GM19035 (cell line): ENCODE data around the gene NRXN2.

Source experiments
- ATAC-seq: cut with Tn5 transposase; IDR thresholded peaks from one replicate; pipeline ENCODE4 v1.9.1; 2021; ENCODE audit not compliant: unreplicated experiment

The NRXN2 gene

DNA sequence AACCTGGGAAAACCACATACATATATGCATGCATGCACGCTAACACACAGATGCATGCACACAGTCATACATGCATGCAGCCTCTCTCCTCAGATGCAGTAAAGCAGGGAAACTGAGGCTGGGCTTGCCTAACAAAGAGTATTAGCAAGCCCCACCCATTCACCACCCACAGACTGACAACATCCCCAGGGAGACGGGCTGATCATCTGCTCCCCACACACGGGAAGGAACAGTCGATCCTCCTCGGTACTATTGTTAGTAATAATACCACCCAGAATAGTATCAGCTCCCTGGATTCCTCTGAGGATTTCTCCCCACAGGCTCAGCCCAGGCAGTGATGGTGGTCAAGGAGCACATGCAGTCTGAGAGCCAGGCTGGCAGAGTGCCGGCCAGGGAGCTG lies 90.8 kb downstream of the NRXN2 start:
- no peak for ATAC-seq

DNA sequence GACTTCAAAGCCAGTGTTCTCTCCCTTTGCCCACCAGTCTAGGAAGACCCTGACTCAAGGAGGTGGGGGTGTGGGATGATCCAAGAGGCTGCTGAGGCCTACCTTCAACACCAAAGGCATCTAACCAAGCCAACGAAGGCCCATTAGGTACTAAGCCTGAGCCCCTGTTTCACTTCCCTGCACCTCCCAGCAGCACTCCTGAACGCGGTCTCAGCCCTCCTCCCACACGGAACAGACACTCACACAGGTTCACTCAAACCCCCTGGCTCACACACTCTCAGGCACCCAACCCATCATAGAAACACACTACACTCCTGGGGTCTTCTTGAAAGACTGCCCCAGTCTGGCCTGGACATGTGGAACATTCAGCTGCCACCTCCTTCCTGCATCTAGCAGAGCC lies 91.3 kb downstream of the NRXN2 start:
- no peak for ATAC-seq

DNA sequence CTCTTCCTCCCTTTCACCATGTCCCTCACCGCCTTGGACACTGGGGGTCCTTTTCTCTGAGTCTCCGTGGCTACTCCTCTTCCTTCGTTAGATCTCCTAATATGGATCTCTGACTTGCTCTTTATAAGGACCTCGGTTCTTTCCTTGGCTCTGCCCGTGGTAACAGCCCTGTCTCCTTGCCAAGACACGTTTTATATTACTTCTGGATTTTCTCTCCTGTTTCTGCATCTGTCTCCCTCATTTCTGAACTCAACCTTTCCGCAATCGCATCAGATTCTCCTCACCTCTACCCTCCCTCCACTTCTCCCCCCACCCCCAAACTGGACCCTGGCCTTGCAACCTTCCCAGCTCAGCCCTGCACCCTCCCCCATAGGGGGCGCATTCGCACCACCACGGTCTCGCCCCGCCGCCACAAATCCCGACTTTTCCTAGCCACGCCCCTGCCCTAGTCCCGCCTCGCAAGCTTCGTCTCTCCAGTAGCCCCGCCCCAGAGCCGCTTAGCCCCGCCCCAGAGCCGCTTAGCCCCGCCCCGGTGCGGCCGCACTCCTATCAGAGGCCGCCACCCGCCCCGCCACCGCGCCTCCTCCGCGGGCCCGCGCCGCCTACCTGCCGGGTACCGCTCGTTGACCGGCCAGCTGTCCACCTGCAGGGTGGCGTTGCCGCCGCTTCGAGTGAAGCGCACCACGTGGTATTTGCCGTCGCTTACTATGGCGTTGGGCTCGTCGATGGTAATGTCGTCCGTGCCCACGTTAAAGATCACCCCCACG lies 93.0 kb downstream of the NRXN2 start:
- ATAC-seq = no peak

DNA sequence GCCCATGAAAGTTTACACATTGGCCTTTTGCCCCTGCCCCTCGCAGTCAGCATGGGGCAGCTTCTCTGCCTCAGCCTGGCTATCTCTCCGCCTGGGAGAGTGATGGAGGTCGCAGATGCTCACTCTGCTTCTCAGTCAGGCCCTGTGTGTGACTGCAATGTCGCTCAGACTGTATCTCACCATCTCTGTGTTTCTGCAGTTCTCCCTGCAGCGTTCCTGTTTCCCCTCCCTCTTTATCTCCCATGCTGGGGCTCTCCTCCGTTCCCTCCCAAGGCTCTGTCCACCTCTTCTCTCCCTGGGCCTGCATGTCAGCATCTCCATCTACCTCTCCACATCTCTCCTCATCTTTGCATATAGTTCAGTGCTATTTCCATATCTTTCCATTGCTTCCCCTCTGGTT lies 93.9 kb downstream of the NRXN2 start:
- no peak for ATAC-seq

DNA sequence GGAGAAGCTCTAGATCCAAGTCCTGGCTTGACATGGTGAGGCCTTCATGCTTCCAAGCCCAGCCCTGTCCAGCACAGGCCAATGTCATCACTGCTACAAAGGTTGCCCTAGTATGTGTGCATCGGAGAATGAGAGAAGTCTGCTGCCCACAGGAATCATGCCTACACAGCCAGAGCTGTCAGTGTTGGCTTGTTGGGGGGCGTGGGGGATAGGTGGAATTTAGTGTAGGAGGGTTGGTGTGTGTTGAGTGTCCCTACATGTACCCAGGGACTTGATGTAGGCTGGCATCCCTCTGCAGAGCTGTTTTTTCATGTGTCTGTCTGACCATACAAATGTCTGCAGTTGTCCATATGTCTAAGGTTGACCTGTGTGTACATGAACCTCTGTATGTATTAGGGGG lies 94.4 kb downstream of the NRXN2 start:
- no peak for ATAC-seq

DNA sequence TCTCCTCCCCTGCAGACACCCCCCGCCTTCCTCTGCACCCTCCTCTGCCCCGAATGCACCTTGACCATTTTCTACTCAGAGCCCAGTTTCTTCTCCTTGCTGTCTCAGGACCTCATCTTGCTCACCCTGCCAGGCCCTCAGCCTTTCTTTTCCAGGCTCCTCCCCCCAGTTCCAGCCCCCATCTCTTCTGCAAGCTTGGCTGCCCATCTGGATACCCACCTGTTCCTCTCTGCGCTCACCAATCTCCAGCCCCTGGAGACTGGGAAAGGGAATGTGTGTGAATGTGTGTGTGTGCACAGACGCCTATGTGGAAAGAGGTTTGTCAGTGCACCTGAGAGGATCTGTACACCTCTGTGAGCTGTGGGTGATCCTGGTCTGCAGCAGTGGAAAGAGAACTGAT lies 95.6 kb downstream of the NRXN2 start:
- ATAC-seq = no peak

DNA sequence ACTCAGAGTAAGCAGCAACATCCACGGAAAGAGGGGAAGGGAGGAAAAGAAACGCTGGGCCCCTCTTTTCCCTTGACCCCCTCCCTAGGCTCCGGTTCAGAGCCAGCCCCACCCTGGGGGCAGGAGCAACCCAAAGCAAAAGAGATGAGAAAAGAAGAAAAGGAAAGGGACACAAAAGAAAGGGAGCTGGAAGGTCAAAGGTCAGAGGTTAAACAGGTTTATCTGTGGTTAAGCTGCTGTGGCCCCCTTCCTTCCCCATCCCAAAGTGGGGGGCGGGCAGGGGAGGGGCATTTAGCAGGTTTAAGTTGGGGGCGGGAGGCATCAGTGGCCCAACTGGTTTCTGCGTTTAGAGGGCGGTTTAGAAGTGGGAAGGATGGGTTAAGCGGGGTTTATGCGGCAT lies 96.4 kb downstream of the NRXN2 start:
- no peak for ATAC-seq

DNA sequence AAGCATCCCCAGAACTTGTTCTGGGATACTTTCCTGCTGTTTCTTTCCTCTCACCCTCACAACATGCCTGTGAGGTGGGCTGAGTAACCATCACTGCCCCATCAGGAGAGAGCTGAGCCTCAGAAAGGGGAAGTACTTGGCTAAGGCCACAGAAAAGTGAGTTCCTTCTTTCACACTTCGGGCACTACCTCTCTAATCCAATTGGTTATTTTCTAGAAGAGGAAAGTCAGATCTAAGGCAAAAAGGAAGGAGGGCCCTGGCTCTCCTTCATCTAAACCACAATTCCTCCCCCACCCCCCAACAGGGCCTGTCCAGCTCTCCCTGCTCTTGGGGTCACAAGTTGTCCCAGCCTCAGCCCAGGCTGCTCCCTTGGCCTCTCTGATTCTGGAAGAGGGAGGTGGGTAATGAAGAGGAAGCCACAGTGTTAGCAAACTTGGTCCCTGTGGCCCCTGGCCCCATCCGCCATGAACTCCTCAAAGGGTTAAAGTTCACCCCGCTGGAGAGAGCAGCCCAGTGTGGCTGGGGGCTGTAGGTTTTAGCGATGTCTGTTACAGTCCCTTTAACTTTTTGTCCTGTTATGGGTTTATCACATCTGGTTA lies 98.0 kb downstream of the NRXN2 start:
- ATAC-seq = no peak

DNA sequence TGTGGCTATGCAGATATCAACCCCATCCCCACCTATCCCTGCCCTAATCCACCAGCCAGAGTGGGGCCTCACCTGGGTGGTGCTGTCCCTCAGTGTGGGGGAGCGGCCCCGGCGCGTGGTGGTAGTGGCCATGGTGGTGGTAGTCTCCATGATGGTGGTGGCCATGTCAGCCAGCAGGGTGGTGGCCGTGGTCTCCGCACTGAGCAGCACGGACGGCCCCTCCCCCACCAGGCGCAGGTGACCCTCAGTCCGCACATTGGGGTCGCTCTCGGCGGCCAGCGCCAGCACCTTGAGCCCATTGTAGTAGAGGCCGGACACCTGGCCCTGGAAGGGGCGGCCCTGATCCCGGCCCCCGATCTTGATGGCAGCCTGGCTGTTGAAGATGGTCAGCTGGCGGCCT lies 100.3 kb downstream of the NRXN2 start:
- no peak for ATAC-seq

DNA sequence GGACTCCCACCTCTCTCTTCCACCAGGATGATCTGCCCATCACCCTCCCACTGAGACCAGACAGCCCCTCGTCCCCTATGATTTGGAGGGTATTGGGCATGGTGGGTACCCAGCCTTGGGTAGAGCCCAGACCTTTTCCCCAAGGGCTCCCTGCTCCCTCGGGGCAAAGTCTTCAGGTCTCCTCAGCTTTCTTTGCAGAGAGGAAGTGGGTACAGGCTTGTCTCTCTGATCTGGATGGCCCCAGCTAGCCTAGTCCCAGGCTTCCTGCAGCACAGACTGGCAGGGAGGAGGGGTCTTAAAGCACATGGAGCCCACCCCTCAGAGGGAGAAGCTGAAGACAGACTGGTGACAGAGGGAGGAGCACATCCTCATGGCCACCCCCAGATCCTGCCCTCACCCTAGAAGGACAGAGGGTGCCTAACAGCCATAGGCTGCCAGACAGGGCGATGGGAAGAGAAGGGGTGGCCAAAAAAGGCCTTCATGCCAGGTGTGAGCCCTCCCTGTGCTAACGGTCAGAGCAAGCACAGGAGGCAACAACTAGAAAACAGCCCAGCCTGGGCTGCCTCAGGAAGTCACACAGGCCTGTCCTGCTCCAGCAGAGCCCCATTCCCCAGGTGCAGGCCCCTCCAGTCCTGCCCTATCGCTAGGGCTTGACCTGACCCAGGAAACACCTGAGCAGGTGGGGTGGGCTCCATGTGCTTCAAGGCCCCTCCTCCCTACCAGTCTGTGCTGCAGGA lies 101.5 kb downstream of the NRXN2 start:
- no peak for ATAC-seq

DNA sequence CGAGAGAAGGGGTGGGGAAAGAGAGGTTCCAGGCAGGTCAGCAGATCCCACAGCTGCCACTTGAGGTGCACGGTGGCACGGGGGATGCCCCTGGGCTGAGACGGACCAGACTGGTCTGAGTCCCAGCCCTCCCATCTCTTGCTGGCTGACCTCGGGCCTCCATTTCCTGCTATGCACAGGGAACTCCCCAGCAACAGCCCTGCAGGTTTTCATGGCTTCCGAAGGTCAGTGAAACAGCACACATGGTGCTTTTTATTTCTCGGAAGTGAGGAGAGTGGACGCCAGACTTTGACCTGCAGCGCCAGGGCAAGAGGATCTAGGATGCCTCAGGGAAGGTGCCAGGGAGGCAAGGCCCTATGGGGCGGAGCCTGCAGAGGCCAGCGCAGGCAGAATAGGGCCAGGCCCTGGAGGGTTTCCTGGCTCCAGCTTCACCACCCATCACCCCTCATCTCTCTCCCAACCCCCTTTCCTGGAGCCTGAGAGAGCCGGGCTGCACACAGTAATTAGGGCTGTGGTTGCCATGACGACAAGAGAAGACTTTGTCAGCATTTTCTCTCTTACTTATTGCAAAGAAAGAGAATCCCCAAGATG lies 102.5 kb downstream of the NRXN2 start:
- ATAC-seq = no peak

DNA sequence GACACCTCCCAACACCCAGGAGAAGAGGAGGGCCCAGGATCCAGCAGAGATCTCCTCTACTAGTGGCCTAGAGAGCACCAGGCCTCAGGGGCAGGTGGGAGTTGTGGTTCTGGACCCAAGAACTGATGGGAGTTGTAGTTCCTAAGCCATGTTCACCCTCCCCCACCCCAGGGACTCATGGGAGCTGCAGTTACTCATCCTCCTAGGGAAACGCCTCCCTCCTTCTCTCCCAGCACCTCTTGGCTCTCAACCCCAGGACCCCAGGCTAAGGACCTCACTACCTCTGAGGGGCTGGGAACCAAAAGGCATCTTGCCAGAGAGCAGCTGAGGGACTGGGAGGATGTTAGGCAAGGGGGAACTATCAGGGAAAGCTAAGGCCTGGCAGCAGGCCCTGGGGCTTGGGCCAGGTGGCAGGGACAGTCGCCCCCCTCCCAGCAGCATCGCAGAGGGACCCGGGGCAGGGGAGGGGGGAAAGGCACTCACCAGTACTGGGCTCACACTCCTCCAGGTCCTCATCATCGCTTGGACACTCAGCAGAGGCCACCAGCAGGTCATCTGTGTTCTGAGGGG lies 103.1 kb downstream of the NRXN2 start:
- no peak for ATAC-seq

DNA sequence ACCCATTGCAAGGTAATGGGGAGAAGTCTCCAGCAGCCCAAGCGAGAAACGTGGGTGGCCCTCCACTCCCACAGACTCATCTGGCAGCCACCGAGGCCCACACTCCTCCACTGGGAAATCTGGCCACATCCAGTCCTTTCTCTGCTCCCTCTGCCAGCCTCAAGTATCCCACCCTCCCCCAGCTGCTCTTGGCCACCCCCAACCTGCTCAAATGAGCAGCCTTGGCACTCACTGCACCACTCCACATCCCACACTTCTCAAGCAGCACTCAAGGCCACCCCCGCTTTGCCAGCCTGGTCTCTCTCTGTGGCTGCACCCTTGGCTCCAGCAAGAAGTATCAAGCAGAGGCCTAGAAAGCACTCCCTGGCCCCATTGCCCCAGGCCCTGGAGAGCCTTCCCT lies 103.8 kb downstream of the NRXN2 start:
- no peak for ATAC-seq

DNA sequence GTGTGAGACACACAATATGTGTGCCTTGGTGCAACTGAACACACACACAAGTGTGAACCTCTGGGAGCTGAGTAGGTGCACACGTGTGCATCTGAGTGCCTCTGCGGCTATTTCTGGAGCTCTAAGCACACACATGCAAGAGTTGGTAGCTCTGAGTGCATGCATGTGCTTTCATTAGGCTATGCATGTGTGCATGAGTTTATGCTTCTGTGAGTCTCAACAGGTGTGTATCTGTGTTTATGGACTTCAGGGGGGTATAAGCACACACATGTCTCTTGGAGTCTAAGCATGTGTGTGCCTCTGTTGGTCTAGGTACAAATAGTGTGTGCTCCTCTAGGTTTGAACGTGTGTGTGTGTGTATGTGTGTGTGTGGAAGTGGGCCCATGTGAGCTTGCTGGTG lies 106.2 kb downstream of the NRXN2 start:
- ATAC-seq = no peak

DNA sequence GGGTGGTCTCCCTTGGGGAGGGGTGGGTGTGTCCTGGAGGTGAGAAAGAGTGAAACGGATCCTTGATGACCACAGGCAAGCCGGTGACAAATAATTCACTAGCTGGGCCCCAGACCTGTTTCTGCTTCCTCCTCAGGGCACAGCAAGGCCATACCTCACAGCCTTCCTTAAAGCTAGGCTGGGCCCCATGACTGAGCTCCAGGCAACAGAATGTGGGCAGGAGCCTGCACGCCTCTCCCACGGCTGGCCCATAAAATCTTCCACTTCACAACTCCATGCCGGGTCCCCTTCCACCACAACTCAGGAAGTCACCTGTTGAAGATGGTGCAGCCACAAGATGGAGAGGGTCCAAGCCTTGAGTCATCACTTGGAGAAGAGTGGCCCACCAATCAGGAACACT lies 108.1 kb downstream of the NRXN2 start:
- ATAC-seq = no peak

DNA sequence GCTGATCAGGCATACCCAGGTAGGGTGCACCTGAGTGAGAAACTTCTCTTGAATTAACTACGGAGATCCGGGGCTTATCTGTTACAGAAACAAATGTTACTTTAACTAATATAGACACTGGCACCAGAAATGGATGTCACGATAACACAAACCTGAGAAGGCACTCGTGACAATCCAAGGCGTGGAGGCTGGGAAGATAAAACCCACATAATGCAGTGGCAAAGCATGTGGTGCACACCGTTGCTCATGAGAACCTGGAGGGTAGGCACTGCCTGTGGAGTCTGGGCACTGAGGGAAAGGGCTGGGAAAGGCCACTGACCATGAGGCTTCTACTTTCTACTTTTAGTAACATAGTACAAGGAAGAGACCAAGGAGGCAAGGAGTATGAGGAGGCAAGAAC lies 109.3 kb downstream of the NRXN2 start:
- ATAC-seq = no peak

DNA sequence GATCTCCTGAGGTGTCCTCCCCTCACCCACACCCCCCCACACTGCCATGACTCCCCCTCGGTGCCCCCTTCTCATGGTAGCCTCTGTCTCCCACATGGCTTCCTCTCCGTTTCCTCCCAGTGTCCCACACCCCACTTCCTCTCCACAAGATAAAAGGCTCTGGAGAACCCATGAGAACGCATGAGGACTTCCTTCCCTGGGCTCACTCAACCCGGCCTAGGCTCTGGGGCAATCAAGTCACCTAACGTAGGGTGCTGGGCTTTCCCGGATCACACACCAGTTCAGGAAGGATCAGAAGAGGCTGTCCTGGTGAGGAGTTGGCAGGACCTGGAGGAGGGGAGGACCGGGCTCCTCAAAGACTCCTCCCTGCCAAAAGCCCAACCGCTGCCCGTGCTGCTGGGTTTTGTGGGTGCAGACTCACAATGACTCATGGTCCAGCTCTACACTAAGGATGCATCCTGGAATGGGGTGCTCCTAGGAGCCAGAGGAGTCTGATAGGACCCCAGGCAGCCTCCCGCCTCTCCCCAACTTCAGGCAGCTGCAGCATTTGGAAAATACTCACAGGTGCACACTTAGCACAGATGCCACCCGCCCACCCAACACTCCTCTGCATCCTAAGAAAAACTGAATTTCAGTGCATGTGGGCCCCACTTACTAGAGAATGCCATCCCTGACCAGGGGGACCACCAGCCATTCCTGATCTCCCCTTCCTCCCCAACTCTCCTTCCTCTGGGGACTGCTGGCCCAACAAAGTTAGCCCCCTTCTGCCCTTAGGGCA lies 110.9 kb downstream of the NRXN2 start:
- ATAC-seq = no peak

DNA sequence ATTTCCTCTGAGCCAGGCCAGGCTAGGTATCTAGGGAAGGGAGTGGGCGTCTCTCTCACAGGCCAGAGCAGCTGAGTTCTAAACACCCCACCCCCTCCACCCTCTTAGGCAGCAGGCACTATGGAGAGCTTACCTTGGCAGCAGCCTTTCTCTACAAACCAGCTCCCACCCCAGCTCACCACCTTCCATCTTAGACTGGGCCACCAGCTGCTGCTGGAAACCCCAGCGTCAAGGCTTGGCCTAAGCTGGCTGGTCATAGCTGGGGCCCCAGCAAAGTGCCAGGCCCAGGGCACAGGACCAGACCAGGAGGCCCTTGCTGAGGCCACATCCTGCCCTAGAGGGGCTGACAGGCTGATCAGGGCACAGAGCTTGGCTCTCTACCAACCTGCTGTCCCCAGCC lies 111.8 kb downstream of the NRXN2 start:
- no peak for ATAC-seq

DNA sequence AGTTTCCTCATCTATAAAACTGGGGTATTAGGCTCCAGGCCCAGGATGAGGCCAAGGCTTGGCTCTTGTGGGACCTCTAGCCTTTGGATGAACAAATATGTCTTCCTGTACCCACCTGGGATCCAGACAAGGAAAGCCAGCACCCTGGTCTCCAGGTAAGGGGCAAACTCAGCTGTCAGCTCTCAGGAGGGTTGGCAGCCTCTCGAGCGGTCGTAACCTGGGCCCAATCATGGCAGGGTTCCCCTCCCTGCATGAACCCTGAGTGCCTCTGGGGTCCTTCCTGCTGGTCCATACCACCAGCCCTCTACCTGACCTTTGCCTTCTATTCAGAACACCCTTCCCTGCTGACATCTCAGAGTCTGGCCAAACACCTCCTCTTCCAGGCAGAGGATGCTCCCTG lies 112.4 kb downstream of the NRXN2 start:
- ATAC-seq = no peak

DNA sequence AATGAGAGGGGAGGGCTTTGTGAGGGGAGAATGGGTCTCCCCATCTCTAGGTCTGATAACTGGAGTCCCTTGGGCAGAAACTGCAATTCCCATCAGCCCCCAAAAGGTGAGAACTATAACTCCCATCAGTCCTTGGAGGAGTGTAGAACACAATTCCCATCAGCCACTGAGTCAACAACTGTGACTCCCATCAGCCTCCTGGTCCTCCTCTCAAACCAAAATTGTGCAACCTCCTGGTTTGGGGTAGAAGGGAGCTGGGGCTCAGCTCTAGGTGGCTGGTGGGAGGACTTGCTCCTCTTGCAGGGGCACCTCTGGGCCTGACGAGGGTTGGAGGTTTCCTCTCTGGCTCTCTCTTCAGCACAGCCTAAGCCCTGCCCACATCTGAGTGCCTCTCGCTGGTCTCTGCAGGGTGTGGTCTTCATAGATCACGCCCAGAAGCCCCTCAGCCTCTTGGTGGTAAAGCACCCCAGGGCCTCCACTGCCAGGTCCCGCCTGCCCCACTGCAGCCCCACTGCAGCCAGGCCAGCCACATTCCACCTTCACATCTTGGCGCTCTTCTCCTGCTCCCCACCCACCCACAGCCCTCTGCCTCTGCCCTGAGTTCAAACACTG lies 113.5 kb downstream of the NRXN2 start:
- ATAC-seq = no peak
